ENCODE measurements around the gene FKBP10.
"Not testable (repeated sequence)": the region's sequence is repeated elsewhere in the genome, so short reads cannot be mapped to it uniquely, and the experiment has no call there.

Gene FKBP10

GRCh38 chr17:41773190-41773588 is 39.6 kb upstream of the FKBP10 start:
- Histone ChIP-seq H3K4me1 (ENCODE audit: insufficient read depth, low read length) (peaks cover 31% of the 10 kb centered on the region), H3K27me3 (ENCODE audit: control insufficient read depth in 1 of 2, insufficient read depth in 2 of 2, low read length in 2 of 2) (no peaks in the 10 kb centered on the region), H3K36me3 (ENCODE audit: insufficient read depth, low read length) (peaks cover 22% of the 10 kb centered on the region), H3K27ac (ENCODE audit: low read depth, low read length) (no peak overlapping the region), H3K9ac (ENCODE audit: low read length) (no peak overlapping the region), H3K9me3 (ENCODE audit: low read length) (no peaks in the 10 kb centered on the region), H3K4me3 (ENCODE audit: low read depth in 1 of 2, low read length in 2 of 2) (no peak overlapping the region)

- Histone ChIP-seq H3K27me3 (ENCODE audit: control insufficient read depth in 1 of 2, insufficient read depth in 2 of 2, low read length in 2 of 2) (no peaks in the 10 kb centered on the region), H3K4me1 (ENCODE audit: insufficient read depth, low read length) (peaks cover 32% of the 10 kb centered on the region), H3K27ac (ENCODE audit: low read depth, low read length) (no peak overlapping the region), H3K36me3 (ENCODE audit: insufficient read depth, low read length) (peaks cover 17% of the 10 kb centered on the region), H3K9me3 (ENCODE audit: low read length) (no peaks in the 10 kb centered on the region), H3K9ac (ENCODE audit: low read length) (no peak overlapping the region), H3K4me3 (ENCODE audit: low read depth in 1 of 2, low read length in 2 of 2) (no peak overlapping the region)
Observed at GRCh38 chr17:41773731-41774193, 39.0 kb upstream of the FKBP10 start.

GRCh38 chr17:41775394-41776226 is 37.2 kb upstream of the FKBP10 start:
- Histone ChIP-seq H3K36me3 (ENCODE audit: insufficient read depth, low read length) (peaks cover 9% of the 10 kb centered on the region), H3K4me3 (ENCODE audit: low read depth in 1 of 2, low read length in 2 of 2) (no peak overlapping the region), H3K4me1 (ENCODE audit: insufficient read depth, low read length) (peaks cover 32% of the 10 kb centered on the region), H3K9ac (ENCODE audit: low read length) (no peak overlapping the region), H3K27me3 (ENCODE audit: control insufficient read depth in 1 of 2, insufficient read depth in 2 of 2, low read length in 2 of 2) (no peaks in the 10 kb centered on the region), H3K9me3 (ENCODE audit: low read length) (no peaks in the 10 kb centered on the region), H3K27ac (ENCODE audit: low read depth, low read length) (no peak overlapping the region)

GRCh38 chr17:41776262-41776900 is 36.4 kb upstream of the FKBP10 start:
- not testable (repeated sequence) for H3K27ac ChIP-seq (ENCODE audit: low read depth, low read length); H3K9ac ChIP-seq (ENCODE audit: low read length); H3K36me3 ChIP-seq (ENCODE audit: insufficient read depth, low read length); H3K27me3 ChIP-seq (ENCODE audit: control insufficient read depth in 1 of 2, insufficient read depth in 2 of 2, low read length in 2 of 2); H3K4me3 ChIP-seq (ENCODE audit: low read depth in 1 of 2, low read length in 2 of 2); H3K9me3 ChIP-seq (ENCODE audit: low read length)
- peaks cover 32% of the 10 kb centered on the region for H3K4me1 ChIP-seq (ENCODE audit: insufficient read depth, low read length)

- Histone ChIP-seq H3K4me1 (ENCODE audit: insufficient read depth, low read length) (peaks cover 32% of the 10 kb centered on the region), H3K36me3 (ENCODE audit: insufficient read depth, low read length) (no peaks in the 10 kb centered on the region), H3K9ac (ENCODE audit: low read length) (no peak overlapping the region), H3K27me3 (ENCODE audit: control insufficient read depth in 1 of 2, insufficient read depth in 2 of 2, low read length in 2 of 2) (no peaks in the 10 kb centered on the region), H3K27ac (ENCODE audit: low read depth, low read length) (peak overlapping the region; percentile 58), H3K4me3 (ENCODE audit: low read depth in 1 of 2, low read length in 2 of 2) (no peak overlapping the region), H3K9me3 (ENCODE audit: low read length) (no peaks in the 10 kb centered on the region)
Observed at GRCh38 chr17:41777157-41777573, 35.6 kb upstream of the FKBP10 start.

- no peaks in the 10 kb centered on the region for H3K27me3 ChIP-seq (ENCODE audit: control insufficient read depth in 1 of 2, insufficient read depth in 2 of 2, low read length in 2 of 2)
- no peaks in the 10 kb centered on the region for H3K9me3 ChIP-seq (ENCODE audit: low read length)
- no peak overlapping the region for H3K4me3 ChIP-seq (ENCODE audit: low read depth in 1 of 2, low read length in 2 of 2)
- peaks cover 31% of the 10 kb centered on the region for H3K4me1 ChIP-seq (ENCODE audit: insufficient read depth, low read length)
- H3K36me3 ChIP-seq (ENCODE audit: insufficient read depth, low read length), result no peaks in the 10 kb centered on the region
- peak overlapping the region; percentile 58 for H3K27ac ChIP-seq (ENCODE audit: low read depth, low read length)
- H3K9ac ChIP-seq (ENCODE audit: low read length), result no peak overlapping the region
Observed at GRCh38 chr17:41777574-41778188, 35.1 kb upstream of the FKBP10 start.

GRCh38 chr17:41779954-41780353 is 32.9 kb upstream of the FKBP10 start:
- Histone ChIP-seq H3K4me3 (ENCODE audit: low read depth in 1 of 2, low read length in 2 of 2) (no peak overlapping the region), H3K27me3 (ENCODE audit: control insufficient read depth in 1 of 2, insufficient read depth in 2 of 2, low read length in 2 of 2) (peaks cover 2% of the 10 kb centered on the region in 2 donors), H3K27ac (ENCODE audit: low read depth, low read length) (no peak overlapping the region), H3K9me3 (ENCODE audit: low read length) (no peaks in the 10 kb centered on the region), H3K36me3 (ENCODE audit: insufficient read depth, low read length) (no peaks in the 10 kb centered on the region), H3K4me1 (ENCODE audit: insufficient read depth, low read length) (peaks cover 27% of the 10 kb centered on the region), H3K9ac (ENCODE audit: low read length) (no peak overlapping the region)

GRCh38 chr17:41781404-41782110 is 31.2 kb upstream of the FKBP10 start:
- H3K9ac ChIP-seq (ENCODE audit: low read length), result no peak overlapping the region
- H3K4me3 ChIP-seq (ENCODE audit: low read depth in 1 of 2, low read length in 2 of 2), result no peak overlapping the region
- H3K9me3 ChIP-seq (ENCODE audit: low read length), result no peaks in the 10 kb centered on the region
- H3K4me1 ChIP-seq (ENCODE audit: insufficient read depth, low read length), result peaks cover 14% of the 10 kb centered on the region
- peaks cover 13 to 18% of the 10 kb centered on the region in 2 donors for H3K27me3 ChIP-seq (ENCODE audit: control insufficient read depth in 1 of 2, insufficient read depth in 2 of 2, low read length in 2 of 2)
- no peak overlapping the region for H3K27ac ChIP-seq (ENCODE audit: low read depth, low read length)
- H3K36me3 ChIP-seq (ENCODE audit: insufficient read depth, low read length), result no peaks in the 10 kb centered on the region

GRCh38 chr17:41782142-41782541 is 30.7 kb upstream of the FKBP10 start:
- Histone ChIP-seq H3K36me3 (ENCODE audit: insufficient read depth, low read length) (no peaks in the 10 kb centered on the region), H3K27me3 (ENCODE audit: control insufficient read depth in 1 of 2, insufficient read depth in 2 of 2, low read length in 2 of 2) (peaks cover 13 to 23% of the 10 kb centered on the region in 2 donors), H3K27ac (ENCODE audit: low read depth, low read length) (no peak overlapping the region), H3K4me3 (ENCODE audit: low read depth in 1 of 2, low read length in 2 of 2) (no peak overlapping the region), H3K9ac (ENCODE audit: low read length) (no peak overlapping the region), H3K4me1 (ENCODE audit: insufficient read depth, low read length) (peaks cover 11% of the 10 kb centered on the region), H3K9me3 (ENCODE audit: low read length) (no peaks in the 10 kb centered on the region)

GRCh38 chr17:41784207-41784744 is 28.5 kb upstream of the FKBP10 start:
- H3K4me3 ChIP-seq (ENCODE audit: low read depth in 1 of 2, low read length in 2 of 2), result no peak overlapping the region
- no peak overlapping the region for H3K27ac ChIP-seq (ENCODE audit: low read depth, low read length)
- H3K36me3 ChIP-seq (ENCODE audit: insufficient read depth, low read length), result no peaks in the 10 kb centered on the region
- no peaks in the 10 kb centered on the region for H3K9me3 ChIP-seq (ENCODE audit: low read length)
- H3K9ac ChIP-seq (ENCODE audit: low read length), result no peak overlapping the region
- no peaks in the 10 kb centered on the region for H3K4me1 ChIP-seq (ENCODE audit: insufficient read depth, low read length)
- H3K27me3 ChIP-seq (ENCODE audit: control insufficient read depth in 1 of 2, insufficient read depth in 2 of 2, low read length in 2 of 2), result peaks cover 13 to 23% of the 10 kb centered on the region in 2 donors

Measured in muscle layer of colon (tissue), 2 donors.